ENCODE data around the gene DGKI.

DGKI gene

DNA sequence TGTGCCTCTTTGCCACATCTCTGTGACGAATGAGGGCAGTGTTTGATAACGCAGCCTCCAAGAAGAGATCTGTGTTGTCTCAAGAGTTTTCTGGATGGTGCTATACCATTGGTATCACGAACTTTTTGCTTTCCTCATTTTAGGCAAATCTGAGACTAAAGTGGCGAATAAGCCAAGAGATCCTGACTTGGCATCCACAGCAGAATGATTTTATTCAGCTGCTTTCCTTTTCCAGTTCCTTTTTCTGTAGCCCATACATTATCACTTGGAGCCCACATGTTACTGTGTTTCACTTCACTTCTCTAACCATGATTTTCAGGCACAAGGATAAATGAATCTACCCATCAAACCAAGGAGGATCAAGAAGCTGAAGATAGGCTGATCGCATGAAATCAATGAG, 325.3 kb downstream of the DGKI start:
- DNase-seq, result no peak

DNA sequence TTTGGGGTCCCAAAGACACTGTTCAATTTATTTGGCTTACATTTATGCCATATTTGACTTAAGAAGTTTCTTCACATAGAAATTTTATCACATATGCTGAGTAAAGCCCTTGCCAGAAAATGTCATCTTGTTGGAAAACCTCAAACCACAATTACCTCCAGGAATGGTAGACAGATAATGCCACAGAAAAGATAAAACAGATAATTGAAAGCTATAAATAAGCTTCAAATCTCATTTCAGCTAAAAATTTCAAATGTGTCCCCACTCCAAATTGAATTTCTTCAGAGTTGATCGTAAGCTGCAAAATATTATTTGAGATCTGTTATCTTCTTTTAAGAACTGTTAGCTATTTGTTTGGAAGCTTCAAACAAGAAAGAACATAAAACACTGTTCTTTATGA, 326.8 kb downstream of the DGKI start:
- DNase-seq, result no peak

DNA sequence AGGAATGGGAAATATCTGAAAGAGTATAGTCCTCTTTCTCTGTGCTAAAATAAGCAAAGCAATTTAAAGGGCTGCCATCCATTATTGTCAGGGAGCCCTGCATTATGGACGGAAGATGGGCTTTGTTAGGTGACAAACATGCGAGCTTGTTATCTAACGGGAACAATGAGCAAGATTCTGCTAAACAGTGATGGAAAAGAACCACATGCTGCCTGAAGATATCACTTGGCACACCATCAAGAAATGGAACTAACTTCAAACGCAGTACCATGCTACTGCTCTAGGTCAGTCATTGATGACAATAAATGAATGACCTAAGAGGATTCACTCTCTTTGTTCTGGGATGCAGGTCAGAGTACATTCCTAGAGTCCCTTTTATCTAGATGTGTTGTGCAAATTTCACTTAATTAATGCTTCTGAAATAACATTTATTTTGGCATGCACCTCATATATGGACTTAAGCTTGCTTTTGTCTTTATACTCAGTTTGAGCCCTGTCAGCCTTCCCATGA, 327.5 kb downstream of the DGKI start:
- DNase-seq, result no peak

DNA sequence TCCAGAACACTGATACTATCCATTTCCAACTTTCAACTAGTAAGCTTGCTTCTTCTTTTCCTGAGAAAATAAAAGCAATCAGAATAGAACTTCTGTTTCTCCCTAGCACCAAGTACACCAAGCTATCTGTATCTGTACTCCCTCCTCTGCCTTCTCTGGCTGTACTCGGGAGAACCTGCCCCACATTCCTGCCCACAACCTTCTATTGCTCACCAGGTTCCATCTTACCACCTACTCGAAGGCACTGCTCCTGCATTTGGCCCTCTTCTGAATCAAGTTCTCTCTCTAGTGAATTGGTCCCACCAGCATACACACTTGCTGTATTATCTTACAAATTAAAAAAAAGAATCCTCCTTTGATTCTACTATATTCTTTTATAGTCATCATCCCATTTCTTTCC, 333.7 kb downstream of the DGKI start:
- DNase-seq, result no peak

DNA sequence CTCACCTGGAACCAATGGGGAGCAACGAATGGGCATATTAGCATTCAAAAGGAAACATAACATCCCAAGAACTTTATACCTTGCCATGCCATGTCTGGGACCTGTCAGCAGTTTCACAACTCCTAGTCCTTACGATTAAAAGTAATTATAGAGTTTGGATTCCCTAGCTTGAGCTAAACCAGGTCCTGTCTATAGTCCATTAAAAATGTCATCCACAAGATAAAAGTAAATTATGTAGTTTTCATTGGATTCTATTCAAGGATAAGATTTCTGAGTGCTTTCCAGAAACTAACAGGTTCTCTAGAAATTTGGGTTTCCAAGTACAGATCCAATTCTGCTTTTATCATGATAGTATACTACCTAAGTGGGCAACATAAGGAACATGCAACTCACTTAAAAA, 339.7 kb downstream of the DGKI start:
- no peak for DNase-seq

DNA sequence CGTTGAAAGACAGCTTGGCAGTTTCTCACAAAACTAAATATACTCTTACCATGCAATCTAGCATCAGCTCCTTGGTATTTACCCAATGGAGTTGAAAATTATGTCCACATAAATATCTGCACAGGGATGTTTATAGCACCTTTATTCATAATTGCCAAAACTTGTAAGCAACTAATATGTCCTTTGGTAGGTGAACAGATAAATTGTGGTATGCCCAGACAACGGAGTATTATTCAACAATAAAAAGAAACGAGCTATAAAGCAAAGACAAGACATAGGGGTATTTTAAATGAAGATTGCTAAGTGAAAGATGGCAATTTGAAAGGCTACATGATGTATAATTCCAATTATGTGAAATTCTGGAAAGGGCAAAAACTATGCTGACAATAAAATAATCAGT, 340.7 kb downstream of the DGKI start:
- DNase-seq, result no peak

DNA sequence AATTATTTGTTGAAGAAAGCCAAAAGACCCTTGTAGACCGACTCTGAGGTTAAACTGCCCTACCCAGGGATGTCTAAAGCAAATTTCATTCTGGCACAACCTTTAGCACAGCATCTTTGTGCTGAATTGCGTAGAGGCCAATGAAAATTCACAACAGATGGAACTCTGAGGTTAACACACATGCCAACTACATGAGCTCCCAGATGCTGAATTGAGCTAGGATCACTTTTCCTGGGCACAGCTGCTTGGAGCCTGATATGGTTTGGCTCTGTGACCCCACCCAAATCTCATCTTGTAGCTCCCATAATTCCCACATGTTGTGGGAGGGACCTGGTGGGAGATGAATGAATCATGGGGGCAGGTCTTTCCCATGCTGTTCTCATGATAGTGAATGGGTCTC, 345.2 kb downstream of the DGKI start:
- no peak for DNase-seq

DNA sequence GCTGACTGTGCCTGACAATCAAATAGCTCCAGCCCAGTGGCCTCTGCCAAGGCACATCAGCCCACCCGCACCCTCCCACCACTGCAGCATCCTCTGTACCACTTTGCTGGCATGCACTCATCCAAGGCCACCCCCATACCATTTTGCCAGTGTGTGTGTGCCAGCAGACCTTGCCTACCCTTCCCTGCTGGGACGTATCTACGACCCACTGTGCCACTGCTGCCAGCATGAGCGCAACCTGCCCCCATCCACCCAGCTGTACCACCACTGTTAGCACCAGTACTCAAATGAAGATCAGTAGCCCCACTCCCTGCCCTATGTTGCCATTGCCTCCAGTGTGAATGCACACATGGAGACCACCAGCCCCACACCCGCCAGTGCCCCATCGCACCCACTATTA, 353.9 kb downstream of the DGKI start:
- no peak for DNase-seq

DNA sequence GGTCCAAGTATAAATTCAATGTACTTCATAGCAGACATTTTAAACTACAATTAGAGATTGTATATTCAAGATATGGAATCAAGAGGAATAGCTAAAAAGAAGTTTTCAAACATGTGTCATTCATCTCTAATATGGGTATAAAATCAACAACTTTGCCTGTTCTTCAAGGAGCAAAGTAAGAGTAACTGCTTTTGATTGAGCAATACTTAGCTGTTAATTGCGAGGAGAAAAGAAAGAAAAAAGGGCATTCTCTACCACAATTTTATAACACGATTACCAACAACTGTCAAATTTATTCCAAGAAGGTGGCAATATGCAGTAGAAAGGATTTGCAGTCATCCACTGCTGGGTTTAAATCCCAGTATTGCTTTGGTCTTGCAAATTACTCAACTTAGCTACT, 356.9 kb downstream of the DGKI start:
- no peak for DNase-seq

DNA sequence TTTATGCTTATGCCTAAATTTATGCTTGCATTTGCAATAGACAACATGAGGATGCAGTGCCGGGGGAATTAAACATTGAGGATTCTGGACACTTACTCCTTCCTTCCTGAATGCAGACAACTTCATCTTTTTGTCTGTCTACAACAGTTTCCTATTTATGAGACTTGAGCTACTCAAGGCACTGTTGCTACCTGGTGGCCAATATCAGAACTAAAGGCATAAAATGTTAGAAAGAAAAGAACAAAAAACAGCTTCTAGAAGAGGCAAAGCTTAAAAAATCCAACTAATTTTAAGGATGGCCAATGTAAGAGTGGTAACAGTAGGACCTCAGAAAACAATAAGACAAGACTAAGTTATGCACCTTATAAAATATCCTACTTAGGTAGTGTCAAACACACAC, 358.7 kb downstream of the DGKI start:
- no peak for DNase-seq

DNA sequence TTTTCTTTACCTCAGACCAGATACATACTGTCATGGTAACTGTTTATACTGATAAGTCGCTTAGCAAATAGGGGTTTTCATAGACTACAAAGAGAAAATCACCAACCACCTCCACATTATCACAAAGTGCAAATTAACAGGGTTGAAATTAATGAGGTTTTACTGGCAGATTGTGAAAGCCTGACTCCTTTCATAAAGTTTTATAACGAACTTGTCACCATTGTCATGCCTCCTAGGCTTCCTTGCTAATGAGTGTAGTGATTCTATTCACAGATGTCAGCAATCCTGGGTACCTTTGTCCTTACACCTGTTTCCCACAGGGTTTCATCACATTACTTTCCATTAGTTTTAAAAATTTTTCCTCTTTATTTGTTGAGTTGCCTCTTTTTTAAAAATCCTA, 361.0 kb downstream of the DGKI start:
- DNase-seq, result no peak

DNA sequence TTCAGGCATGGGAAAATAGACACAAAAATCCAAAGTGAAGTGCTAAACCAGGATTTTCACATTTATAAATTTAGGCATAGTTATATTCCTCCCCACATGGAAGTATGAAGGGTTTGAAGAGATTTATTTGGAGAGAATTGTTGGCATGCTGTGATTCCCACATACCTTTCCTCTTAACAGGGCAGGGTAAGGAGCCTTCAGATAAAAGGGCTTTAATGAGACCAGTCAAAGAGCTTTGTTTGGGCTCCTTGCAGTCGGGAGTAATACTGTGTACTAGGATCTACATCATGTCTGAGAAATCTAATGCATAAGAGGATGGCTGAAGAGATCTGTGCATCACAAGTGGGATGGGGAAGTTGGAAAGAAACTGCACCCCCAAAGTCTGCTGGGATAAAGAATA, 362.4 kb downstream of the DGKI start:
- DNase-seq, result no peak

DNA sequence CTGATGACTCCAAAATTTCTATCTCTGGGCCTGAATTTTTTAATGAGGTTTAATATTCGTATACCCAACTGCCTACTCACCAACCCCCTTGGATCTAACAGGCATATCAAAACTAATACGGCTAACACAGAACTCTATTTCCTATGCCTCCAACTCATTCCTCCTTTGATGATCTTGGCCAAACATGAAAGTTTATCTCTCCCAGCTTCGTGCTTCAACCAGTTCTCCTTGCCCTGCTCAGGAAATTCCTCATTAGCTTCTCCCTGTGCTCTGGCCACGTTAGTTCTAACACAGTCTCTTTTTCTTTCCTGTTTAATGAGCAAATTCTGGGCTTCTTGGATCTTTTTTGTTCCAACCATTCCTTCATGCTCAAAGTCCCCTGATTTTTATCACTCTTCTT, 364.3 kb downstream of the DGKI start:
- no peak for DNase-seq

DNA sequence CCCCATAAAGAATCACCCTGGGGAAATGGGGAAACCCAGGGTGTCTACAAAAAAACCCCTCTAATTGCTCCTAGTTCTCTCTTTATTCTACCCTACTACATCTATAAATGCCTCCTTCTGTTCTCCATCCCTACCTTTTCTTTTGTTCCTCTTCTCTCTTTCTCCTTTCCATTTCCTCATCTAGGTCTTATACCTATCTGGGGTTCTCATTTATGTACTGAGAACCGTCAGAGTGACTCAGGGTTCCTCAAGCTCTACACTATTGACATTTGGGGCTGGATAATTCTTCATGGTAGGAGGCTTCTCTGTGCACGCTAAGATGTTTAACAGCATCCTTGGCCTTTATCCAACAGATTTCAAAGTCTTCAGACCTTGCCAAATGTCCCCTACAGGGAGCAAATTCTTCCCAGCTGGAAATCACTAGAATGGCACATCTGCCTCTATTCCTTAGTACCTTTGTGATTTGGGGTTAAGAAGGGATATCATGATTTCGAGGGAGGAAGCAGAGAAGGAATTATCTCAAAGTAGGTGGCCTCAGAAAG, 365.9 kb downstream of the DGKI start:
- peak; percentile 19 to 67 for DNase-seq

DNA sequence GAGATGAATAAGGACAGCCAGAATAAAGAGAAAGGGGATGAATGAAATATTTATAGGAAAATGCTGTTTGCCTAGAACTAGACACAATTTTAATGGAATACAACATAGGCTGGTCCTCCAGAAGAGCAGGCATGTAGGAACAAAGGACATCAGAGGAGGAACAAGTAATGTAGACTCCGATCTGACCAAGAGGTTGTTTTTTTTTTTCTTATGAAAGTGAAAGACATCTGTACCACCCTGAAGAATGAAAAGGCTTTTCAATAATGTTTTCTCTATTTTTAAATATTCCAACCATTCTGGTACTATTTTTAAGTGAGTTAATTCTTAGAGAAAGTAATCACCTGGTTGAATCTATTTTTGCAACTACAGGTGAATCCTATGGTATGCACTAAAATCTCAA, 366.4 kb downstream of the DGKI start:
- no peak for DNase-seq

DNA sequence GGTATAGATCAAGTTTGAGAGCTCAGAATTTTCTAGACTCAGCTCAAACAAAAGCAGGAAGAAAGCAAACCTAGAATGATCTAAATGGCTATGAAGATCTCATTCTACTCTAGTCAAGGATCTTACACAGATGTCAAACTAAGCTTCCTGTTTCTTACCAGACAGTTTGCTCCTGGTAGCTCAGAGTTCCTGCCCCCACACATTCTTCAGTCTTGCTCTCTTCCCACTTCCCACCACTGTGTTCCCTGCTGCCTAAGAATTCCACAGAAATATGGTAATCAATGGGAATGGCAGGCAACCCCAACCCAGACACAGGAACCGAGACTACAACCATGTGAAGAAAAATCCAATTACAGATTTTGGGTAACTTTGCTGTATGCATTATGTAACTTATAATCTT, 369.8 kb downstream of the DGKI start:
- no peak for DNase-seq

DNA sequence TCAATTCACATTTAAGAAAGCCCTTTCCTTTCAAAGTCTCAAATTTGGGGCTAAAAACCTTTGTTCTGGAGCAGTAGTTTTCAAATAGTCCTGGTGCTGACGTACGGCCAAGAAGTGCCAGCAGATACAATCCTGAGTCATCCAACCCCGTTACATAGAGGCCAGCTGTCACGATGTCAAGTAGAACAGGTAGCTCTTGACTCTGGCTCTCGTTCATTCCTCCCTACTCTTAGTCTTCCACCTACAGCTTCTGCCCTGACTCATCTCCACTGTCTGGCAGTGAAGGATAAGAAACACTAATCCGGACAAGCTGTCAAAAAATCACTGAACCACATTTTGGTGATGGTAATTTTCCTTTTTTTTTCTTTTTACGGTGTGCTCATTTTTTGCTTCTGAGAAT, 370.8 kb downstream of the DGKI start:
- peak; percentile 42 to 61 for DNase-seq

DNA sequence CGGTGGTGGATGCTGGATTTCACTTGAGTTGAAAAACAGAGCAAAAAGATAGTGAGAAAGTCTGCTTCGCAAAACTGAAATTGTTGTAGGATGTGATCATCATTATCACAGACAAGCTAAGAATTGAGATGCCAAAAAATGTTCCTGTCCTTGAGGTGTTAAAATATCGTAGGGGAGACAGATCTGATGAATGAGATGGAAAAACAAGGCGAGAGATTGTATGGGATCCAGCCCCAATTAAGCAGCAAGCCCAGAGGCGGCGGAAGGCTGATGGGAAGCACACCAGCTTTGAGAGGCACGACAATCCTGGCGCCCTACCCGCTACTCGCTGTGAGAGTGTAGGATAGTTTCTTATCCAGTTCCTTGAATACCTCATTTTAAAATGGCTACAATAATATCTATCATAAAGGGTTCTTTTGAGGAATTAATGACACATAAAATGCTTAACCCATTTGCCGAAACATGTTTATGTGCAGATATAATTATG, 372.2 kb downstream of the DGKI start:
- no peak for DNase-seq

DNA sequence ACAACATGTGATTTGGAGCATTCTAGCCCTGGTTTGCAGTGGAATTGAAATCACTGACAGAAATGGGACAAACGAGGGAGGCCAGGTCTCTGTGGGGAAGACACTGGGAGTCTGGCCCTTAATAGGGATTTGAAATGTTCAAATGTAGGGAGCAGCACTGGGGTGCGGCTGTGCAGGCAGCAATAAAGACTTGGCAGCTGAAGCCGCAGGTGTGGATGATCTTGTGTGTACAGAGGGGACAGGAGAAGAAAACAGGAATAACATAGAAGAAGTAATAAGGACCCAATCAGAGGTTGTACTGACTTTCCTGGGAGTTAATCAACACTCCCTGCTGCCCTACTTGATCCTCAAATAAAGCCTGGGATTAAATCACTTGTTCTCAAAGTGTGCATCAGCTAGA, 375.6 kb downstream of the DGKI start:
- DNase-seq, result no peak

DNA sequence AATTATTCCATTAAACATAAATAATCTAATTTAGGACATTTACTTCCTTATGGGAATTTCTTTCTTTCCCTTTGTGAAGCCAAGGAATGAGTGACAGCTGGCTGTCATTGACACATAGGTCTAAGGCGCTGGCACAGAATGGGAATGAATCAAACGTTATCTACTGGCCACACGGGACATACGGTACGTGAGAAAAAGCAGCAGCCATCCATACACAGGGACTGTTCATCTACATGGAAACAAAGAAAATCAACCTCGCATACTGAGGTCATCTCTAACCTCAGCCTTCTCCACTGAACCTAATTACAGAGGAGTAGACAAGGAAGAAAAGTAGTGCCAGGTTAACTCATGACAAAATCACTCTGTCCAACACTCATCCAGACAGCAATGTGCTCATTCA, 376.9 kb downstream of the DGKI start:
- no peak for DNase-seq

DNA sequence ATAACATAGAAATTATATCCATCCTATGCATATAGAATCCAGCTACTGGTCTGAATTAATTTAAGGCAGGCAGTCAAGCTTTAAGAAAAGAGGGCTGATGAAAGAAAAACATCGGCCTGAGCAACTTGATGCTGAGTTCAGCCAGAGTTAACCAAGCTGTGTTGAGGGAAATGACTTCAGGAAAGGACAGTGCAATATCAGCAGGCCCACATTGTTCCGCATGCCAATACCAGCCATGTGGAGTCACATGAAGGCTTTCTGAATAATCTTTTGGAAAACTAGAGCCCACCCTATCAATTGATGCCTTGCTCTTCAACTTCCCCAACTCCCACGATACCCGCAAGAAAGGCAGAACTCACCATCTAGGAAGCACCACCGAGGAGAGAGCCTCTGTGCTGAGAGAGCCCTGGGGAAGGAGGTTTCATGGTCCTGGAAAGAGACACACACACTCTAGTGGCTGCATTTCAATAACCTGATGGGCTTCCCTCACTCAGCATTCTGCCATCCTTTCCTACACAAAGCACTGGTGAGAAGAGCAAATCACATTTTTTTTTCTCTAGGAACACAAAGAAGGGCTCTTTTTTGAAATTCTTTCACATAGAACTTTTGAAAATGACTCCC, 377.5 kb downstream of the DGKI start:
- DNase-seq, result no peak

DNA sequence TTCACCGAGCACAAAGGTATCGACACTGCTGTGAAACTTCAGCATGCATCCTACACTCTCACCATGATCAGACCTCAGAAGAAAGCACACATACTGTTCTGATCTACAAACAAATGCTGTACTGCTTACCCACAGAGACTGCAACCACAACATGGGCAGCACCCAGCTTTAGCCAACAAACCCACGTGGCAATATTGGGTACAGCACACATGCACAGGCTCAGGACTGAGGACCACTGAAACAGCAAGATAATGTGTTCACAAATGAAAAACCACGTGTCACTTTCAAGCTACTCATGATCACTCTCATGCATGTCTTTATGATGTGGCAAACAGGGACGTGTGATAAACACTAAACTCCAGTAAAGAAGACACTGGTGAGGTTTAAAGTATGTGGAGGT, 383.9 kb downstream of the DGKI start:
- DNase-seq, result no peak

DNA sequence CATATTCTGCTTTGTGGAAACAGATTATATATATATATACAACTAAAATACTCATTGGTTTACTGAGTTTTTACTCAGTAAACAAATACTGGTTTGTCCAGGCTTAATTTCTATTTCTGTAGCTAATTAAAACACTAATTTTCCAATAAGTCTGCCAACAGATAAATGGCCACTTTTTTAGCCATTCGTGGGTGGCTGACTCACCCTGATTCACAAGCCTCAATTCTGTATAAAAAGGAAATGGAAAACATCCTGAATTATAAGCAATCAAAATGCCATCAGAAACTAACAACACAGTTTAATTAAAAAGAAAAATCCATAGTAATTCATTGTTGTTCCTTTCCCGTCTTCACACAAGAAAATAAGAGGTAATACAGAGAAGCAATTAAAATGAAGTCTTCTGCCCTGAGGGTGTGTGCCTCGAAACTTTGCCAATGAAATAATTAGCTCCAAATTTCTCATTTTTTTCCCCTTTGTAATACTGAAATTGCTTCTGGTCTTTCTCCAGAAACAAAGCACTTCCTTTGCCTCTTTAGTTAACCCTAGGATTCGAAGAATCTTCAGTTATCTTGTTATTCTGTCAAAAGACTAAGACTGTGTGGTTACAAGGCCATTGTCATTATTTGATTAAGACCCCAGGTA, 384.6 kb downstream of the DGKI start:
- no peak for DNase-seq

DNA sequence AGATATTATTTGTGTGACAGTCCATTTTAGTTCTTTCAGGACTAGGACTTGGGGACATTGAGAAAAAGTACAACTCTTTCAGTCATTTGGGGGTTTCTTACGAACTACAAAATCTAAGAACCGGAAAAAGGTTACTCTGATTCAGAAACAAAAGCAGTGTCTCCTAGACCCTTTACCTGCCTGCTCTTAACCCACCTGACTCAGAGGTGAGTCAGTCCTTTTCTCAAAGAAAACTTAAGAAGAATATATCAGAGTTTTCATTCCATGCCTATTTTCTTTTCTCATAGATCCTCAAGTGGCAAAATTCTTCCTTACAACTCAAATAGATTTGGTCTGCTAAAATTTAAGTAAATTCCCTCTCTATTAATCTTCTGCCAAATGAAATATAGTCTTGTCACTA, 388.4 kb downstream of the DGKI start:
- no peak for DNase-seq

DNA sequence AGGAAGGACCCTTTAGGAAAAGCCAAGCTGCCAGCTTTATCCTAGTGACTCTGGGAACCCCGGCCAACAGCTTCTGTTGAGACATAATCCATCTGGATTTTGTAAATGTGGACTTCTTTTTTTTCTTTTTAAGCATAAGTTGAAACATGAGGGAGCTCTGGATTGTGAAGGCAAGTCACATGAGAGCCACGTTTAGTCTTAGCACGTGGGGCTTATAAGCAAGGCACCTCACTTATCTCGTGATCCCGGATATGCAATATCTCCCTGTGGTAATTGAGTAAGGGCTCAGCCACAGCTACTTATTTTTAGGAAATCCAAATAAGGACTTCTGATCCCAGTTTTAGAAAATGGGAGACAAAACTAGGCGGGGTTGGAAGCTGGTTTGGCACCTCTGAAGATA, 392.0 kb downstream of the DGKI start:
- DNase-seq, result no peak

All from NCI-H524 (cell line).